SKM-1 treated with dmso at 0.1 percent for 144 hours (cell line): ENCODE measurements around the gene EME1.

Experiments used
- DNase-seq: peaks from one replicate; lab custom pipeline; 2025; ENCODE audit not compliant: unreplicated experiment; lab: John Stamatoyannopoulos, UW

Gene EME1

GRCh38 chr17:50348522-50349242 is 24.3 kb upstream of the EME1 start:
- DNase-seq: no peak

- DNase-seq: no peak
These were observed 23.8 kb upstream of the EME1 start for GRCh38 chr17:50349243-50349600.

GRCh38 chr17:50350733-50351132 is 22.3 kb upstream of the EME1 start:
- no peak for DNase-seq

- no peak for DNase-seq
These were observed 20.8 kb upstream of the EME1 start for GRCh38 chr17:50352072-50352692.

GRCh38 chr17:50352693-50353599 is 20.1 kb upstream of the EME1 start:
- DNase-seq: no peak

GRCh38 chr17:50353600-50354195 is 19.3 kb upstream of the EME1 start:
- DNase-seq: no peak

- no peak for DNase-seq
These were observed 18.8 kb upstream of the EME1 start for GRCh38 chr17:50354198-50354597.

- DNase-seq: no peak
These were observed 18.3 kb upstream of the EME1 start for GRCh38 chr17:50354776-50355175.

- DNase-seq: no peak
These were observed 17.7 kb upstream of the EME1 start for GRCh38 chr17:50355336-50355700.

GRCh38 chr17:50355701-50356341 is 17.2 kb upstream of the EME1 start:
- DNase-seq: no peak

GRCh38 chr17:50356418-50356817 is 16.6 kb upstream of the EME1 start:
- no peak for DNase-seq

- no peak for DNase-seq
These were observed 16.0 kb upstream of the EME1 start for GRCh38 chr17:50356892-50357510.

GRCh38 chr17:50358177-50358576 is 14.9 kb upstream of the EME1 start:
- DNase-seq: no peak

- no peak for DNase-seq
These were observed 13.9 kb upstream of the EME1 start for GRCh38 chr17:50359005-50359699.

- DNase-seq: no peak
These were observed 13.0 kb upstream of the EME1 start for GRCh38 chr17:50359998-50360461.

- DNase-seq: no peak
These were observed 12.4 kb upstream of the EME1 start for GRCh38 chr17:50360486-50361115.

- peak; percentile 78 for DNase-seq
These were observed 11.2 kb upstream of the EME1 start for GRCh38 chr17:50361561-50362480.

- no peak for DNase-seq
These were observed 10.4 kb upstream of the EME1 start for GRCh38 chr17:50362661-50363060.
